Measurements from ENCODE around the gene PREP.

DNA sequence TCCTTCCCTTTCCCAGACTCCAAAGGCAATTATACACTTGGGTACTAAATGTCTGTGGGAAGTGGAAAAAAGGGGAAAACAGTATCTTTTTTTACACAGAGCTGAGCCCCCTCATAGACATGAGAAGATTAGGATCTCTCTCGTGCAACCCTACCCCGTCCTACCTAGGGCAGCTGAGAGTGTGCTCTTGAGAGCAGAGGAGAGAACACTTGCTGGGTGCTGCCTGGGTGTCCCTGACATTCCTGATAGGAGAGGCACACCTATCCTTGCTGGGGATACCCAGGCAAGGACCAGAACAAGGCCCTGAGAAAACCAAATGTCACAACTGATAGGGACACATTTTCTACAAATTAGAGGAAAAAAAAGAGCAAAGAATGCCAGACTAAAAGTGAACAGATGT is 81.2 kb downstream of the PREP start:
- TF ChIP-seq CTCF (IDR thresholded peaks at IDR 0.05; ENCODE audit: poor library complexity) (no peak), EZH2 (IDR thresholded peaks at IDR 0.05; ENCODE audit: borderline replicate concordance) (no peak)
